ENCODE measurements around the gene CYB5B. TPM values are rescaled to one million over a fixed set of nuclear protein-coding genes. Genes with fewer than 3 reads are reported as not detected.
"Not testable (repeated sequence)": the region's sequence is repeated elsewhere in the genome, so short reads cannot be mapped to it uniquely, and the experiment has no call there.

The CYB5B gene
- total and polyA plus RNA-seq, 2 experiments from 2014 or later: 47.1 to 115 TPM

- H3K27me3 ChIP-seq (replicated peaks; ENCODE audit: insufficient read depth): no peaks in the 10 kb centered on the region
- WGBS, 2 experiments (ENCODE audit: low coverage in 1 of 2, low lambda C conversion rate in 2 of 2, missing lambda C conversion rate in 2 of 2): 92 to 94% methylated on average over 7 of the region's 7 CpGs
- no peak overlapping the region for H2AFZ ChIP-seq
- H3F3A ChIP-seq (ENCODE audit: insufficient read depth): no peaks in the 10 kb centered on the region
- no peak overlapping the region for H3K9ac ChIP-seq
- peaks cover 100% of the 10 kb centered on the region for H3K79me2 ChIP-seq (ENCODE audit: insufficient read depth)
- in situ Hi-C loops (cut with MboI): no loop called here
- no peaks in the 10 kb centered on the region for H3K4me1 ChIP-seq (ENCODE audit: insufficient read depth)
- H3K4me3 ChIP-seq: no peak overlapping the region
- DNase-seq: no peak
- H3K27ac ChIP-seq: no peak overlapping the region
- no peak overlapping the region for H3K4me2 ChIP-seq (ENCODE audit: unreplicated experiment)
- H3K9me2 ChIP-seq (ENCODE audit: insufficient read depth): no peaks in the 10 kb centered on the region
- peaks cover 15% of the 10 kb centered on the region; the same call in 1 of the 2 replicates for H3K36me3 ChIP-seq (ENCODE audit: low read depth)
- no peaks in the 10 kb centered on the region for H4K20me1 ChIP-seq (ENCODE audit: insufficient read depth)
- TF ChIP-seq EZH2phosphoT487 (IDR thresholded peaks at IDR 0.05; ENCODE audit: insufficient read depth, low read depth) (no peak), EZH2 (IDR thresholded peaks at IDR 0.05; ENCODE audit: insufficient read depth, poor library complexity, severe bottlenecking) (no peak)
- H3K9me3 ChIP-seq (ENCODE audit: low read depth): no peaks in the 10 kb centered on the region
These were observed 11.8 kb downstream of the CYB5B start for GRCh38 chr16:69435977-69436820.

DNA sequence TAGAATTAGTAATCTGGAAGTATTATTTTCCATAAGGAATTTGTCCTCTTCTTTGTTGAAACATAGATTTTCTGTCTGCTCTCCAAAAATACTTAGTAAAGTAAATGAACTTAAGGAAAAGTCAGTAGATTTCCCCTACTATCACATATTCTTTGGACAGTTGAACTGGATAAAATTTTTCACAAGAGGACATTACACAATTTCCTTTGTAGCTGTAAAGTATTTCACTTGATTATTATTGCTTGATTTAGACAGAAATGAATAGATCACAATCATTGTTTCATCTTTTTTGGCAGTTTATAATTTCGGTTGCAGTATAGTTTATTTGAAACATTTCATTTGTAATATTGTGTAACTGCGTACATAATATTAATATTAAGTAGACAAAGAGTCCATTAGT, 12.5 kb downstream of the CYB5B start:
- Histone ChIP-seq H3K4me3 (no peak overlapping the region), H3K4me2 (ENCODE audit: unreplicated experiment) (no peak overlapping the region), H2AFZ (no peak overlapping the region), H3K27ac (no peak overlapping the region), H3K79me2 (ENCODE audit: insufficient read depth) (peaks cover 100% of the 10 kb centered on the region), H3K36me3 (ENCODE audit: low read depth) (peaks cover 8% of the 10 kb centered on the region; the same call in 1 of the 2 replicates), H4K20me1 (ENCODE audit: insufficient read depth) (no peaks in the 10 kb centered on the region), H3K4me1 (ENCODE audit: insufficient read depth) (no peaks in the 10 kb centered on the region), H3F3A (ENCODE audit: insufficient read depth) (no peaks in the 10 kb centered on the region), H3K9me3 (ENCODE audit: low read depth) (no peaks in the 10 kb centered on the region), H3K27me3 (replicated peaks; ENCODE audit: insufficient read depth) (no peaks in the 10 kb centered on the region), H3K9ac (no peak overlapping the region), H3K9me2 (ENCODE audit: insufficient read depth) (no peaks in the 10 kb centered on the region)
- in situ Hi-C loops (cut with MboI): no loop called here
- DNase-seq: no peak
- 97 to 98% methylated on average over 2 of the region's 2 CpGs for WGBS, 2 experiments (ENCODE audit: low coverage in 1 of 2, low lambda C conversion rate in 2 of 2, missing lambda C conversion rate in 2 of 2)
- TF ChIP-seq EZH2phosphoT487 (IDR thresholded peaks at IDR 0.05; ENCODE audit: insufficient read depth, low read depth): no peak
- TF ChIP-seq EZH2 (IDR thresholded peaks at IDR 0.05; ENCODE audit: insufficient read depth, poor library complexity, severe bottlenecking): no peak

DNA sequence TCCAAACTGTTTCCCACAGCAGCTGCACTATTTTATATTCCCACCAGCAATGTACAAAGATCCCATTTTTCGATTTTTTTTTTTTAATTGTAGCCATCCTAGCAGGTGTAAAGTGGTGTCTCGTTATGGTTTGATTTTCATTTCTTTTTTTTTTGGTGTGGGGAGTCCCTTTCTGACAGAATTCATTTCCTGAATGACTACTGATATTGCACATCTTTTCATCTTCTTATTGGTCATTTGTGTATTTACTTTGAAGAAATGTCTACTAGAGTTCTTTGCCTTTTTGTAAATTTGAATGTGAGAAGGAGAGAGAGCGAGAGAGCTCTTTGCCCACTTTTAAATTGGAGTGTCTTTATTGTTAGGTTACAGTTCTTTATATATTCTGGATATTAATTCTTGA, 14.0 kb downstream of the CYB5B start:
- WGBS, 2 experiments (ENCODE audit: low coverage in 1 of 2, low lambda C conversion rate in 2 of 2, missing lambda C conversion rate in 2 of 2): 98% methylated on average over 3 of the region's 3 CpGs
- no peak overlapping the region for H3K27ac ChIP-seq
- H3K9me3 ChIP-seq (ENCODE audit: low read depth): no peaks in the 10 kb centered on the region
- H3K79me2 ChIP-seq (ENCODE audit: insufficient read depth): peaks cover 100% of the 10 kb centered on the region
- in situ Hi-C loops (cut with MboI): no loop called here
- no peak for DNase-seq
- no peaks in the 10 kb centered on the region; the same call in 1 of the 2 replicates for H3K36me3 ChIP-seq (ENCODE audit: low read depth)
- peaks cover 7% of the 10 kb centered on the region for H3F3A ChIP-seq (ENCODE audit: insufficient read depth)
- H3K27me3 ChIP-seq (replicated peaks; ENCODE audit: insufficient read depth): no peaks in the 10 kb centered on the region
- no peaks in the 10 kb centered on the region for H3K9me2 ChIP-seq (ENCODE audit: insufficient read depth)
- no peak overlapping the region for H3K4me2 ChIP-seq (ENCODE audit: unreplicated experiment)
- no peak overlapping the region for H3K4me3 ChIP-seq
- no peaks in the 10 kb centered on the region for H4K20me1 ChIP-seq (ENCODE audit: insufficient read depth)
- TF ChIP-seq EZH2 (IDR thresholded peaks at IDR 0.05; ENCODE audit: insufficient read depth, poor library complexity, severe bottlenecking) (no peak), EZH2phosphoT487 (IDR thresholded peaks at IDR 0.05; ENCODE audit: insufficient read depth, low read depth) (no peak)
- H2AFZ ChIP-seq: no peak overlapping the region
- peaks cover 7% of the 10 kb centered on the region for H3K4me1 ChIP-seq (ENCODE audit: insufficient read depth)
- H3K9ac ChIP-seq: no peak overlapping the region

DNA sequence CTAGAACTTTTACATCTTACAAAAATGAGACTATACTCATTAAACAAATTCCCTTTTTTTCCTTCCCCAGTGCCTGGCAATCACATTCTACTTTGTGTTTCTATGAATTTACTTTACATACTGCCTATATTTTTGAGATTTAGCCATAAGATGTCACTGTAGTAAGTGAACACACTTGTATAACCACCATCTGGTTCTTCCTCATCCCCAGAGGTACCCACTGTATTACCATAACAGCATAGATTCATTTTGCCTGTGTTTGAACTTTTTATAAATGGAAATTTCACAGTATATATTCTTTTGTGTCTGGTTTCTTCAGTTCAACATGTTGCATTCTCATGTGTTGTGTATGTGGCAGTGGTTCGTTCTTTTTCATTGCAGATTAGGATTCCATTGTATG, 15.8 kb downstream of the CYB5B start:
- H3K4me3 ChIP-seq: no peak overlapping the region
- no peak overlapping the region for H3K9ac ChIP-seq
- no peak overlapping the region for H2AFZ ChIP-seq
- no peaks in the 10 kb centered on the region; the same call in 1 of the 2 replicates for H3K36me3 ChIP-seq (ENCODE audit: low read depth)
- DNase-seq: no peak
- no peaks in the 10 kb centered on the region for H3K9me3 ChIP-seq (ENCODE audit: low read depth)
- H3K4me2 ChIP-seq (ENCODE audit: unreplicated experiment): no peak overlapping the region
- no peaks in the 10 kb centered on the region for H4K20me1 ChIP-seq (ENCODE audit: insufficient read depth)
- no peaks in the 10 kb centered on the region for H3K9me2 ChIP-seq (ENCODE audit: insufficient read depth)
- H3K79me2 ChIP-seq (ENCODE audit: insufficient read depth): peaks cover 93% of the 10 kb centered on the region
- in situ Hi-C loops (cut with MboI): no loop called here
- peaks cover 25% of the 10 kb centered on the region for H3F3A ChIP-seq (ENCODE audit: insufficient read depth)
- peaks cover 24% of the 10 kb centered on the region for H3K4me1 ChIP-seq (ENCODE audit: insufficient read depth)
- no peak overlapping the region for H3K27ac ChIP-seq
- no peak for TF ChIP-seq EZH2phosphoT487 (IDR thresholded peaks at IDR 0.05; ENCODE audit: insufficient read depth, low read depth)
- no peak for TF ChIP-seq EZH2 (IDR thresholded peaks at IDR 0.05; ENCODE audit: insufficient read depth, poor library complexity, severe bottlenecking)
- WGBS, 2 experiments (ENCODE audit: low coverage in 1 of 2, low lambda C conversion rate in 2 of 2, missing lambda C conversion rate in 2 of 2): 91 to 100% methylated on average over 1 of the region's 1 CpG
- H3K27me3 ChIP-seq (replicated peaks; ENCODE audit: insufficient read depth): no peaks in the 10 kb centered on the region

DNA sequence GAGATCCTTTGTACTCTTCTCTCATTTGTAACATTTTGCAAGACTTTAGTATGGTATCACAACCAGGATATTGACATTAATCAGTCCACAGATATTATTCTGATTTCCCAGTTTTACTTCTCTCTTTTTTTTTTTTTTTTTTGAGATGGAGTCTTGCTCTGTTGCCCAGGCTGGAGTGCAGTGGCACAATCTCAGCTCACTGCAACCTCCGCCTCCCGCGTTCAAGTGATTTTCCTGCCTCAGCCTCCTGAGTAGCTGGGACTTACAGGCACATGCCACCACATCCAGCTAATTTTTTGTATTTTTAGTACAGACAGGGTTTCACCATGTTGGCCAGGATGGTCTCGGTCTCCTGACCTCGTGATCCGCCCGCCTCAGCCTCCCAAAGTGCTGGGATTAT, 16.6 kb downstream of the CYB5B start:
- H3K9me2 ChIP-seq (ENCODE audit: insufficient read depth); H3K27ac ChIP-seq; H3K9ac ChIP-seq; in situ Hi-C loops (cut with MboI); H2AFZ ChIP-seq; DNase-seq; H3K4me2 ChIP-seq (ENCODE audit: unreplicated experiment); H3K36me3 ChIP-seq (ENCODE audit: low read depth); H3K9me3 ChIP-seq (ENCODE audit: low read depth); H4K20me1 ChIP-seq (ENCODE audit: insufficient read depth); H3K27me3 ChIP-seq (replicated peaks; ENCODE audit: insufficient read depth); H3K4me3 ChIP-seq: not testable (repeated sequence)
- H3K4me1 ChIP-seq (ENCODE audit: insufficient read depth): peaks cover 28% of the 10 kb centered on the region
- WGBS, 2 experiments (ENCODE audit: low coverage in 1 of 2, low lambda C conversion rate in 2 of 2, missing lambda C conversion rate in 2 of 2): 95 to 99% methylated on average over 6 to 7 of the region's 7 CpGs
- H3F3A ChIP-seq (ENCODE audit: insufficient read depth): peaks cover 25% of the 10 kb centered on the region
- H3K79me2 ChIP-seq (ENCODE audit: insufficient read depth): peaks cover 93% of the 10 kb centered on the region
